H54 (cell line): ENCODE measurements around the gene CCL21.

Experiments used
- DNase-seq: peaks from one replicate; pipeline ENCODE4 v3.0.0; 2011; ENCODE audit warnings: low spot score, mixed read lengths; ENCODE audit not compliant: insufficient read length
- FAIRE-seq: peaks from 3 replicates; lab custom pipeline; 2011; peaks lifted over from hg19 to GRCh38; lab: Jason Lieb, UNC
- POLR2A ChIP-seq: IDR thresholded peaks from 2 replicates; pipeline ENCODE4 v1.6.1; 2011; ENCODE audit warnings: low read depth, mild to moderate bottlenecking, low read length

CCL21 gene

DNA sequence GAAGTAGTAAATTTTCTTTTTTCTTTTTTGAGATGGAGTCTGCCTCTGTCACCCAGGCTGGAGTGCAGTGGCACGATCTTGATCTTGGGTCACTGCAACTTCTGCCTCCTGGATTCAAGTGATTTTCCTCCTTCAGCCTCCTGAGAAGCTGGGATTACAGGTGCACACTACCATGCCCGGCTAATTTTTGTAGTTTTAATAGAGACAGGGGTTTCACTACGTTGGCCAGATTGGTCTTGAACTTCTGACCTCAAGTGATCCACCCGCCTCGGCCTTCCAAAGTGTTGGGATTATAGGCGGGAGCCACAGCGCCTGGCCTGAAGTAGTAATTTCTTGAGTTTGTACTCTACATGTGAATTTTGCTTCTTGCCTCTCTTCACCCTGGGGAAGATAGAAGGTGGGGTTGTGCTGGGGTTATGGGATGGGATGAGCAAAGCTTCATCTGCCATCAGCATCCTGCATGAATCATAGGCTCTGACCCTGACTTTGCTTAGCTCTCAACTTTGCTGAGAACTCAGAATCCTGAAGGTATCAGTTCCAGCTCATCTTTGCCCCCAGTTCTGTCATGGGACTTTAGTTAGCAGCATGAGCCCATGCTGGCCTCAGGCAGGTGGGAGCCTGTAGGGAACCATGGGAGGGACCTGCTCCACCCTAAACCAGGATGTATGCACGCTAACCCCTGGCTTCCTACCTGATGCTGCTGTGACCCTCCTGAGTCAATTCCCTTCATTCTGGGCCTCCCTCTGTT lies 9.3 kb upstream of the CCL21 start:
- TF ChIP-seq POLR2A = no peak
- FAIRE-seq (no peak), DNase-seq (no peak)

DNA sequence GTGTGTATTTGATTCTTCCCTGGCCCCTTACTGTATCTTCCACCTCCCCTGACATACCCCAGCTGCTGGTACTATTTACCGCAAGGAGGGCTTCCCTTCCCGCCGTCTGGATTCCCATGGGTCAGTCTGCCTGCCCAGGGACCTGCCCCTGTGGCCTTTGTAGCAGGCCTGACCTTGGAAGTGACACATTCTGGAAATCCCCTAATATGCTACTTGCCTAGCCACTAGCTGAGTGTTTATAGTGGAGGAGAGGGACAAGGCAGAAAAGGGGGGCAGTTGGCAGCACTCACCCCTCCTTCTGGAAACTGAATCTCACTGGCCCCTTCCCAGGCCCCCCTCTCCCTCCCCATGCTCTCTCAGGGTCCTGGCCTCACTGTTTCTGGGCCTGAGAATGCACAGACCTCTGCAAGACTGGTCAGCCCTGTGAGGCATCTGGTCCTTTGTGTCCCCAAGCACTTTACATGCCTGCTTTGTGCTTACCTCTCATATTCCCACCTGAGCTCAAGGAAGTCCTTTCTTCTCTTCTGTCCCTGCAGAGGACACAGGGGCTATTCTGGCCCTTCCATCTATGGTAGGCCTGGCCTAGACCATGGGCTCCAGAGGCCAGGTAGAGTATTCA lies 8.2 kb upstream of the CCL21 start:
- DNase-seq (no peak), FAIRE-seq (no peak)
- no peak for TF ChIP-seq POLR2A

DNA sequence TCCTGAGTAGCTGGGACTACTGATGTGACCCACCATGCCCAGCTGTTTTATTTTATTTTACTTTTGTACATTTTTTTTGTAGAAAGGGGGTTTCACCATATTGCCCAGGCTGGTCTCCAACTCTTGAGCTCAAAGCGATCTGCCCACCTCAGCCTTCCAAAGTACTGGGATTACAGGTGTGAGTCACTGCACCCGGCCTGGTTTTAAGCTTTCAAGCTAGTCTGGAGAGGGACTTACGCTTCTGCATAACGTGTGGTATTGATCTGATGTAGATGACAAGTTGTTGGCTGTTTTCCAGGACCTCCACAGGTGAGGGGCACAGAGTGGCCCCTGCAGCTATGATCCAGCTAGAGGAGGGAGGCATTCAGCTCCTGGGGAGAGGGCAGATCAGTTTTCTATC lies 6.8 kb upstream of the CCL21 start:
- no peak for FAIRE-seq
- no peak for TF ChIP-seq POLR2A
- no peak for DNase-seq

GRCh38 chr9:34715639-34716215 lies 5.8 kb upstream of the CCL21 start:
- DNase-seq (no peak), FAIRE-seq (no peak)
- TF ChIP-seq POLR2A = no peak

GRCh38 chr9:34714007-34714406 lies 4.1 kb upstream of the CCL21 start:
- no peak for DNase-seq
- TF ChIP-seq POLR2A = no peak
- FAIRE-seq = no peak

DNA sequence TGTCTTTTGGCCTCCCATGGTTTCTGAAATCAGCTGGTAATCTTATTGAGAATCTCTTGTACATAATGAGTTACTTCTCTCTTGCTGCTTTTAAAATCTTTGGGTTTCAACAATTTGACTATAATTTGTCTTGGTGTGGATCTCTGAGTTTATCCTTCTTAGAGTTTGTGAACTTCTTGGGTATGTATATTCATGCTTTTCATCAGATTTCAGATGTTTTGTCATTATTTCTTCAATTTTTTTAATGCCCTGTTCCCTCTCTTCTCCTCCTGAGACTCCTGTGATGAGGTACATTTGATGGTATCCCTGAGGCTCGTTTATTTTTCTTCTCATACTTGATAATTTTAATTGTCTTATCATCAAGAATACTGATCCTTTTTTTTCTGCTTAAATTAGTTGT lies 2.2 kb upstream of the CCL21 start:
- DNase-seq (no peak), FAIRE-seq (no peak)
- TF ChIP-seq POLR2A = no peak

GRCh38 chr9:34709196-34709978 lies 549 bp downstream of the CCL21 start:
- DNase-seq (no peak), FAIRE-seq (no peak)
- TF ChIP-seq POLR2A = no peak

DNA sequence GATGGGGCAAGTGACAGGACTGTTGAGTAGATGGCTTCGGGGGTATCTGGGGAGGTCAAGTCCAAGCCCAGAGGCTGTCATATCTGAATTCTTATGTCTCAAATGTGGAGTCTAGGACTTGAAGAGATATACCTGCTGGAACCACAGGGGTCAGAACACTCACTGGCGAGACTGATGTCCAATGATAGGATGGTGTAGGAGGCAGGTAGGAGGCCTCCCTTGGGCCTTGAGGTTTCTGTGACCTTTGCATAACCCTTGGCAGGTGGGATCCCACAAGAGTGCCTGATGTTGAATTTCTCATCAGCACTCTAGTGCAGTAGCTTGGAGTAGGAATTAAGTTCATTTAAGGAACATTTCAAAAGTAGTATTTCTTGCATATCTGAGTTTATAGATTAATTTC lies 2.8 kb downstream of the CCL21 start:
- no peak for TF ChIP-seq POLR2A
- no peak for DNase-seq
- FAIRE-seq = no peak

- DNase-seq = peak; percentile 83
- FAIRE-seq = peak; percentile 48
- TF ChIP-seq POLR2A = no peak
Observed at GRCh38 chr9:34701769-34702736, 7.9 kb downstream of the CCL21 start.

DNA sequence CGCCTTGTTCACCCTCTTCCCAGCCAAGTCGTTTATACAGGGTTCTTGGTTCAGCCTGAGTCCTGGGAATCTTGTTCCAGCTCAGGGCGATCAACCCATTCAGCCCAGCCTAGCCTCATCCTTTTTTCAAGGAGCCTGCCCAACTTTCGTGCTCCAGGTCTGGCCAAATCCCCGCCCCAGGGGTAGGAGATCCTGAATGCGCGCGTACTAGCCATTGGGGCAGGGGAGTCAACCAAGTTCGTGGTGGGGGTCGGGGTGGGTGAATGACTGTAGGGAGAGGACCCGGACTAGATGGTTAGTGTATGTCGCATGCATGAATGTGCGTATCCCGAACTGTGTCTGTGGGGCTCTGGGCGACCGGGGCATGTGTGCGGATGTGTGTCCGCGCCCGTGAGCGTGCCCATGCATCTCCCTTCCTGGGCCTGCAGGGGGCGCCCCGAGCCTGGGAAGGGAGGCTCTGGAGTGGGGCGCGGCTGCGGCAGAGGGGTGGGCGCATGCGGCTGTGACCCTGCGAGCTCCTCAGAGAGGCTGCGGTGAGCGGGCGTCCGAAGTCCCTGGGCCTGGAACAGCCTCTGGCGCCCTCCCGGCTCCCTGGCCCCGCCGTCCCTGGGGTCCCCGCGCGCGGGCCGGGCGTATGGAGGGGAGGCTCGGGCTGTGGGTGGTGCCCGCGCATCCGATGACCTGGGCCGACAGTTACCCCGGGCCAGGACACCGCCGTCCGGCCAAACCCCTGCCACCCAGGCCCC lies 8.7 kb downstream of the CCL21 start:
- no peak for FAIRE-seq
- DNase-seq = peak; percentile 70
- no peak for TF ChIP-seq POLR2A

GRCh38 chr9:34694811-34695210 lies 15.1 kb downstream of the CCL21 start:
- DNase-seq = no peak
- FAIRE-seq = no peak

DNA sequence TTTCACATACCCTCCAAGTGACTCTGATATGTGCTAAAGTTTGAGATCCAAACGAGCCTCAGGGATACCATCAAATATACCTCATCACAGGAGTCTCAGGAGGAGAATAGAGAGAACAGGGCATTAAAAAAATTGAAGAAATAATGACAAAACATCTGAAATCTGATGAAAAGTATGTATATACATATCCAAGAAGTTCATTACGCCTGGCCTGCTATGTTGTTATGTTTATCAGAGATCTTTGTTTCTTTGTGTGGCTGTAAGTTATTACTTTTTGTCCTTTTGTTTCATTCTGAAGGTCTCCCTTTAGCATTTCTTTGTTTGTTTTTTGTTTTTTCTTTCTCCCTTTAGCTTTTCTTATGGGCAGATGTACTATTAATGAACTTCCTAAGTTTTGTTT lies 16.4 kb downstream of the CCL21 start:
- no peak for TF ChIP-seq POLR2A
- FAIRE-seq = no peak

More at GRCh38 chr9:34694811-34695210, 15.1 kb downstream of the CCL21 start:
- TF ChIP-seq POLR2A = no peak

More for the DNA sequence above, 16.4 kb downstream of the CCL21 start:
- no peak for DNase-seq
